GM10266 (cell line): ENCODE data around the gene PRKD3.

Experiments
- DNase-seq: peaks from one replicate; pipeline ENCODE4 v3.0.0; 2012; ENCODE audit errors: extremely low spot score
- CTCF ChIP-seq: IDR thresholded peaks from 2 replicates; pipeline ENCODE4 v1.5.1; 2012; ENCODE audit warnings: mild to moderate bottlenecking, low read depth; ENCODE audit not compliant: control insufficient read depth, insufficient read depth; ENCODE audit errors: missing control alignments

Gene PRKD3

GRCh38 chr2:37324786-37325624 is at the start of gene PRKD3:
PRKD3 (minus strand) TSS chr2:37324833; CDS start chr2:37316524, 8,309 bp downstream.
- peak; percentile 93 for DNase-seq
- no peak for TF ChIP-seq CTCF

- TF ChIP-seq CTCF, result no peak
- no peak for DNase-seq
Measured at GRCh38 chr2:37372000-37372399, 47.4 kb upstream of the PRKD3 start.

- TF ChIP-seq CTCF, result no peak
Measured at GRCh38 chr2:37370666-37371065, 46.0 kb upstream of the PRKD3 start.

GRCh38 chr2:37367984-37368383 is 43.4 kb upstream of the PRKD3 start:
- no peak for TF ChIP-seq CTCF
- DNase-seq, result no peak

More at GRCh38 chr2:37370666-37371065, 46.0 kb upstream of the PRKD3 start:
- no peak for DNase-seq

- DNase-seq, result no peak
- no peak for TF ChIP-seq CTCF
Measured at GRCh38 chr2:37367310-37367709, 42.7 kb upstream of the PRKD3 start.

- TF ChIP-seq CTCF, result no peak
- DNase-seq, result no peak
Measured at GRCh38 chr2:37366773-37367172, 42.1 kb upstream of the PRKD3 start.

GRCh38 chr2:37365669-37366068 is 41.0 kb upstream of the PRKD3 start:
- DNase-seq, result no peak

More at GRCh38 chr2:37365669-37366068, 41.0 kb upstream of the PRKD3 start:
- TF ChIP-seq CTCF, result no peak
